ENCODE data around the gene MRPL55. TPM values are rescaled to one million over a fixed set of nuclear protein-coding genes. Genes with fewer than 3 reads are reported as not detected.
A peak's percentile ranks its signal among the peaks of the same experiment; 100 is the strongest.

Gene MRPL55
- total RNA-seq, 1 experiment from 2014 or later, result 172 TPM

DNA sequence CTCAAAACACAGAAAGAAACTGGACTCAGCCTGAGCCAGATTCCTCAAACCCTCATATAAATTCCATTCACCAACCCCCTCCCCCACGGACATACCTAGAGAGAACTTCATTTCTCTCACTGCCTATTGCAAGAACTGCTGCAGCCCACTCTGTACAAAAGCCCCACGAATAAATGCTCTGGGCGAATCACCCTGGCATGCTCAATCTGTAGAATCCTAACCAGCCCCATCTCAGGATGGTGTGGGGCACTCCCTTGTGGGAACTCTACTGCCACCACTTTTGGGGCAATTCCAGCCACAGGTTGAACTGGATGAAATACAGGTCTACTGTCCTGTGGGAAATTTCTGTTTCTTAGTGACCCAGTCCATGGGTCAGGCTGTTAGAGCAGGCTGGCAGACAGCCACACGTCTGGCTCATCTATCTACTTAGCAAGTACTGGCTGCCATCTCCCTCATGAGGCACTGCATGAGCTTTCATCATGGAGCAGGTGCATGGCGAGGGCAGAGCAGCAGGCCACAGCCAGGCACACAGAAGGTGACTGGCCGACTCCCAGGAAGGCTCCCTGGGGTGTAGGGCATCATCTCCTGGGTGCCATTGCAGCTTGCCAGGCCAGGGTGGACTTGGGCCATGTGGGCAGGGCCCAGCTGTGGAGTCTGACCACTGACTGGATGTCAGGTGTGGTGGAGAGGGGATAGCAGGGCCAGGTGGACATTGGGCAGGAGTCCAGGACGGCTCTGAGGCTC is 4.4 kb downstream of the MRPL55 start:
- H3K36me3 ChIP-seq (replicated peaks; ENCODE audit: control insufficient read depth, insufficient read depth, low read length), result peaks cover 12% of the 10 kb centered on the region
- peak; percentile 35 for DNase-seq
- H3K4me3 ChIP-seq (ENCODE audit: insufficient read depth, low read depth, low read length), result no peak overlapping the region
- H3K27me3 ChIP-seq (ENCODE audit: control insufficient read depth, insufficient read depth, low read length), result peaks cover 2% of the 10 kb centered on the region

GRCh38 chr1:228102791-228103620 is 6.1 kb downstream of the MRPL55 start, which contains the start of gene C1orf35:
Gene C1orf35, minus strand, starts transcription at chr1:228103325. Its CDS starts 98 bp downstream, at chr1:228103227.
- DNase-seq, result peak; percentile 100
- Histone ChIP-seq H3K36me3 (replicated peaks; ENCODE audit: control insufficient read depth, insufficient read depth, low read length) (peaks cover 20% of the 10 kb centered on the region), H3K4me3 (ENCODE audit: insufficient read depth, low read depth, low read length) (peak within 1 kb of the TSS; percentile 95), H3K27me3 (ENCODE audit: control insufficient read depth, insufficient read depth, low read length) (no peaks in the 10 kb centered on the region)

DNA sequence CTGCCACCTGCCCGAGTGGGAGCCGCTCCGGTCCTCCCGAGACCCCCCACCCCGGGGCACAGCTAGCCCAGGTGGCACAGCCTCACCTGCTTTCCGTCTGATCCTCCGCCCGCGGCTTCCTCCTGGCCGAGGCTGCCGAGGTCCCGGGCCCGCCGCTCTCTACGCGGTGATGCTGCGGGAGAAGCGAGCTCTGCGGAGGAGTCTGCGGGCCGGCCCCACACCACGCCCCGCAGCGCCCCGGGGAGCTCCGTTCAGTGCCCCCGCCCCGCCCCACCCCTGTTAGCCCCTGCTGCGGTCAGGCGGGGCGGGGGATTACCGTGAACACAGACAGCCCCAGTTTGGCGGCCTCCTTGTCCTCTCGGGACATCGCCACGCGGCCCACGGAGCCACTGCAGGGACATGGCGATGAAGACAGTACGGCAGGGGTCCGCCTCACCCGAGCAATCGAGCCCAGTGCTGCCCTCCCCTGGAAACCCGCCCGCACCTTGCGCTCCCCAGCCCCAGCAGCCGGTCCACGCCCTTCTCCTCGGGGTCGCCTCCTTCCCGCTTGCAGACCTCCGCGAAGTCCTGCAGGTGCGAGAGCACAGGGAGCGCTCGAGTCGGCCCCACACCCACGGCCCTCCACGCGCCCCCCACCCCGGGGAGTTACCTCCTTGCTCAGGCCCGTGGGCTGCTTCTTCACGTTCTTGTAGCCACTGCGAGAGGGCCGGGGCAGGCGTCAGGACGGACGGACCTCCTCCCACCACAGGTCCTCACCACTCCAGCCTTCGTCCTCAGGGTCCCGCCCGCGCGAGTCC is 6.9 kb downstream of the MRPL55 start:
- H3K36me3 ChIP-seq (replicated peaks; ENCODE audit: control insufficient read depth, insufficient read depth, low read length), result peaks cover 23% of the 10 kb centered on the region
- peak overlapping the region; percentile 95 for H3K4me3 ChIP-seq (ENCODE audit: insufficient read depth, low read depth, low read length)
- DNase-seq, result peak; percentile 95
- H3K27me3 ChIP-seq (ENCODE audit: control insufficient read depth, insufficient read depth, low read length), result no peaks in the 10 kb centered on the region

DNA sequence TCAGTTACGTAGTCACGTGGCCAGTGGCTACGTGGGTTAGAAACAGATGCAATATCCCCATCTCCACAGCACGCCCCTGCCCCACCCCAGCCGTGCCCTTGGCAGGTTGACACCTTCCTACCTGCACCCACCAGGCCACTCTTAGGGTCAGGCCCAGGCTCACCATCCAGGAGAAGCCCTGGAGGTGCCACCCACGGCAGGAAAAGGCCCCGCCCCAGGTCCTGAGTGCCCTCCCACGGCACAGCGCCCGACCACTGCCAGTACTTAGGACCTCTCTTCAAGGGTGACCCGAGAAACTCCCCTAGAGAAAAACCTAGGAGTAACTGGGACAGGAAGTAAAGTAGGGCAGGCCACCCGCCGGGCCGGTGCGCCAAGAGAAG is 7.5 kb downstream of the MRPL55 start:
- Histone ChIP-seq H3K4me3 (ENCODE audit: insufficient read depth, low read depth, low read length) (peak overlapping the region; percentile 95), H3K27me3 (ENCODE audit: control insufficient read depth, insufficient read depth, low read length) (no peaks in the 10 kb centered on the region), H3K36me3 (replicated peaks; ENCODE audit: control insufficient read depth, insufficient read depth, low read length) (peaks cover 24% of the 10 kb centered on the region)
- no peak for DNase-seq

GRCh38 chr1:228100822-228101613 is 8.1 kb downstream of the MRPL55 start:
- H3K4me3 ChIP-seq (ENCODE audit: insufficient read depth, low read depth, low read length), result no peak overlapping the region
- peaks cover 19% of the 10 kb centered on the region for H3K36me3 ChIP-seq (replicated peaks; ENCODE audit: control insufficient read depth, insufficient read depth, low read length)
- DNase-seq, result peak; percentile 45
- H3K27me3 ChIP-seq (ENCODE audit: control insufficient read depth, insufficient read depth, low read length), result no peaks in the 10 kb centered on the region

DNA sequence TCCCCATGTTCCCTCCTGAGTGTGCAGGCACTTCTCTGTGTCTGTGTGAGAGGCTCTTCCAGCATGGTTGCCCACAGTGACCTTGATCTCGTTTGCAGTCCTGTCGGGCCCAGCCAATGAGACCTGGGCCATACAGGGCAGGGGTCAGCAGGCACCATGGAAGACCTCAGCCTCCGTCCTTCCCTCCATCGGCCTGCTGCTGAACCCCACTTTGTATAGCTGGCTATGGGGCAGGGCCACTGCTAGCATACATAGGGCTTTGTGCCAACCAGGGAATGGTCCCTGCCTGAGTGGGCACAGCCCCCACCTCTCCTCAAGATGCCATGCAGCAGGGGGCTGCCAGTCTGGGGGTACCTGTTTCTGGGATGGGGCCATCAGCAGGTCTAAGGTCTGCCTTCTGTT is 9.8 kb downstream of the MRPL55 start:
- H3K4me3 ChIP-seq (ENCODE audit: insufficient read depth, low read depth, low read length), result no peak overlapping the region
- H3K27me3 ChIP-seq (ENCODE audit: control insufficient read depth, insufficient read depth, low read length), result no peaks in the 10 kb centered on the region
- DNase-seq, result peak; percentile 22
- H3K36me3 ChIP-seq (replicated peaks; ENCODE audit: control insufficient read depth, insufficient read depth, low read length), result peaks cover 17% of the 10 kb centered on the region

DNA sequence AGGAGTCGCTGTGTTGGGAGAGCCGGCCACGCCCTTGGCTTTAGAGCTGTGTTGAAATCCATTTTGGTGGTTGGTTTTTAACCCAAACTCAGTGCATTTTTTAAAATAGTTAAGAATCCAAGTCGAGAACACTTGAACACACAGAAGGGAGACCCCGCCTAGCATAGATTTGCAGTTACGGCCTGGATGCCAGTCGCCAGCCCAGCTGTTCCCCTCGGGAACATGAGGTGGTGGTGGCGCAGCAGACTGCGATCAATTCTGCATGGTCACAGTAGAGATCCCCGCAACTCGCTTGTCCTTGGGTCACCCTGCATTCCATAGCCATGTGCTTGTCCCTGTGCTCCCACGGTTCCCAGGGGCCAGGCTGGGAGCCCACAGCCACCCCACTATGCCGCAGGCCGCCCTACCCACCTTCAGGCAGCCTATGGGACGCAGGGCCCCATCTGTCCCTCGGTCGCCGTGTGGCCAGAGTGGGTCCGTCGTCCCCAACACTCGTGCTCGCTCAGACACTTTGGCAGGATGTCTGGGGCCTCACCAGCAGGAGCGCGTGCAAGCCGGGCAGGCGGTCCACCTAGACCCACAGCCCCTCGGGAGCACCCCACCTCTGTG is 10.7 kb downstream of the MRPL55 start:
- no peaks in the 10 kb centered on the region for H3K27me3 ChIP-seq (ENCODE audit: control insufficient read depth, insufficient read depth, low read length)
- H3K36me3 ChIP-seq (replicated peaks; ENCODE audit: control insufficient read depth, insufficient read depth, low read length), result peaks cover 17% of the 10 kb centered on the region
- peak; percentile 41 for DNase-seq
- no peak overlapping the region for H3K4me3 ChIP-seq (ENCODE audit: insufficient read depth, low read depth, low read length)

DNA sequence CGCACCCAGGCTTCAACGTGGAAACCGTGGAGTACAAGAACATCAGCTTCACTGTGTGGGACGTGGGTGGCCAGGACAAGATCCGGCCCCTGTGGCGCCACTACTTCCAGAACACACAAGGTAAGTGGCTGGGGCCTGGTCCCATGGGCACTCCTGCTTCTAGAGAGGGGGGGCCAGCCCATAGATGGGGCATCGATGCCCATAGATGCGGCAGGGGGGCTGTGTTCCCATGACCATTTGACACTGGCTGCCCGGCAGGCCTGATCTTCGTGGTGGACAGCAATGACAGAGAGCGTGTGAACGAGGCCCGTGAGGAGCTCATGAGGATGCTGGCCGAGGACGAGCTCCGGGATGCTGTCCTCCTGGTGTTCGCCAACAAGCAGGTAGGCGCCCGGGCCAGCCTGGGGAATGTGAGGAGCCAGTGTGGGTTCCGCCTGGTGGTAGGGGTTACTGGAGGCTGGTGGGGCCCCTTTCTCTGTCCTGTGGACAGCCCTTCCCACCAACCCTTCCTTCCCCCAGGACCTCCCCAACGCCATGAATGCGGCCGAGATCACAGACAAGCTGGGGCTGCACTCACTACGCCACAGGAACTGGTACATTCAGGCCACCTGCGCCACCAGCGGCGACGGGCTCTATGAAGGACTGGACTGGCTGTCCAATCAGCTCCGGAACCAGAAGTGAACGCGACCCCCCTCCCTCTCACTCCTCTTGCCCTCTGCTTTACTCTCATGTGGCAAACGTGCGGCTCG is 11.6 kb downstream of the MRPL55 start:
- peak; percentile 39 for DNase-seq
- H3K27me3 ChIP-seq (ENCODE audit: control insufficient read depth, insufficient read depth, low read length), result no peaks in the 10 kb centered on the region
- H3K36me3 ChIP-seq (replicated peaks; ENCODE audit: control insufficient read depth, insufficient read depth, low read length), result peaks cover 17% of the 10 kb centered on the region
- no peak overlapping the region for H3K4me3 ChIP-seq (ENCODE audit: insufficient read depth, low read depth, low read length)

DNA sequence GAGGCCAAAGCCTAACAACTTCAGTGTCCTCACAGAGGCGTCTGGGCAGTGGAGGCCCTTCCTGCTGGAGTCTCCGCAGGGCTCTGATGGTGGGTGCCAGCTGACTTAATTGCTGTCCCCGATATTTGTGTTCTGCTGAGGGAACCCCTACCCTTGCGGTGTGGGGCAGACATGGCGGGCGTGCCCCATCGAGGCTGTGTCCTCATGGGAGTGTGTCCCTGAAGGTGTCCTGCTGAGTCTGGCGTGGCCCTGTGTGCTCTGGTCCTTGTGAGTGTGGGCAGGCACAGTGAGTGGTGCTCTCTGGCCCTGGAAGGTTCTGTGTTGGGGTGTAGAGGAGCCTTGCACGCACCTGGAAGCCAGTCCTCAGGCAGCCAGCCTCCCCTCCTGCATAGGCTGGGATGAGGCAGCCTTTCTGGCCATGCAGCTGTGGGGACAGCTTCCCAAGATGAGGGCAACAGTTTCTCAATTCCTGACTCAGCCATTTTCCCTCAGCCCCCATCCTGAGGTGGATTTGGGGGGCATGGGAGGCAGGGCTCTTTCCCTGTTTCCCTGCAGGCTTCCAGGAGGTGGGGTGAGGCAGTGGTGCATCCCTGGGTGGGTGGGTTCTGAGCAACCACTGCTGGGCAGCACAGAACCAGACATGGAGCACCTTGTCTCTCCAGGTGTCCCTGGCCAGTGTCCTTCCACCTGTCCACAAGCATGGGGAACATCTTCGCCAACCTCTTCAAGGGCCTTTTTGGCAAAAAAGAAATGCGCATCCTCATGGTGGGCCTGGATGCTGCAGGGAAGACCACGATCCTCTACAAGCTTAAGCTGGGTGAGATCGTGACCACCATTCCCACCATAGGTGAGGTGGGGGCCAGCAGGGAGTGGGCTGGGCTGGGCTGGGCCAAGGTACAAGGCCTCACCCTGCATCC is 12.4 kb downstream of the MRPL55 start:
- Histone ChIP-seq H3K36me3 (replicated peaks; ENCODE audit: control insufficient read depth, insufficient read depth, low read length) (peaks cover 17% of the 10 kb centered on the region), H3K27me3 (ENCODE audit: control insufficient read depth, insufficient read depth, low read length) (no peaks in the 10 kb centered on the region)
- peak; percentile 31 for DNase-seq

GRCh38 chr1:228095938-228096337 is 13.2 kb downstream of the MRPL55 start:
- H3K4me3 ChIP-seq (ENCODE audit: insufficient read depth, low read depth, low read length), result no peak overlapping the region
- H3K27me3 ChIP-seq (ENCODE audit: control insufficient read depth, insufficient read depth, low read length), result no peaks in the 10 kb centered on the region
- H3K36me3 ChIP-seq (replicated peaks; ENCODE audit: control insufficient read depth, insufficient read depth, low read length), result peaks cover 14% of the 10 kb centered on the region
- DNase-seq, result peak; percentile 18

More for the DNA sequence above, 12.4 kb downstream of the MRPL55 start:
- H3K4me3 ChIP-seq (ENCODE audit: insufficient read depth, low read depth, low read length), result no peak overlapping the region

- Histone ChIP-seq H3K36me3 (replicated peaks; ENCODE audit: control insufficient read depth, insufficient read depth, low read length) (peaks cover 14% of the 10 kb centered on the region), H3K4me3 (ENCODE audit: insufficient read depth, low read depth, low read length) (no peak overlapping the region), H3K27me3 (ENCODE audit: control insufficient read depth, insufficient read depth, low read length) (no peaks in the 10 kb centered on the region)
- peak; percentile 43 for DNase-seq
Measured at GRCh38 chr1:228095161-228095560, 13.9 kb downstream of the MRPL55 start.

GRCh38 chr1:228094432-228095016 is 14.6 kb downstream of the MRPL55 start:
- Histone ChIP-seq H3K27me3 (ENCODE audit: control insufficient read depth, insufficient read depth, low read length) (no peaks in the 10 kb centered on the region), H3K36me3 (replicated peaks; ENCODE audit: control insufficient read depth, insufficient read depth, low read length) (peaks cover 12% of the 10 kb centered on the region), H3K4me3 (ENCODE audit: insufficient read depth, low read depth, low read length) (no peak overlapping the region)
- peak; percentile 18 for DNase-seq

All from H7 (cell line).